ENCODE data around the gene PYCR2.

GRCh38 chr1:225889743-225890142, 34.3 kb downstream of the PYCR2 start:
- TF ChIP-seq POLR2A (IDR thresholded peaks at IDR 0.05; ENCODE audit: low read depth, low read length) (no peak), POLR2AphosphoS5 (IDR thresholded peaks at IDR 0.05; ENCODE audit: low read depth, low read length) (no peak), TAF1 (IDR thresholded peaks at IDR 0.05; ENCODE audit: low read depth, low read length) (no peak), SPI1 (IDR thresholded peaks at IDR 0.05; ENCODE audit: low read depth, low read length) (no peak), POU2F2 (IDR thresholded peaks at IDR 0.05; ENCODE audit: low read depth, low read length) (no peak), PAX5 (IDR thresholded peaks at IDR 0.05; ENCODE audit: insufficient read depth, low read length, severe bottlenecking) (no peak)
